HG02840 (cell line): ENCODE results near the gene MTCH1.

Source experiments
- ATAC-seq: cut with Tn5 transposase; IDR thresholded peaks from one replicate; pipeline ENCODE4 v1.9.1; 2021; ENCODE audit warnings: mild to moderate bottlenecking, moderate library complexity, moderate number of reproducible peaks; ENCODE audit not compliant: unreplicated experiment, low FRiP score

MTCH1 gene, protein sequence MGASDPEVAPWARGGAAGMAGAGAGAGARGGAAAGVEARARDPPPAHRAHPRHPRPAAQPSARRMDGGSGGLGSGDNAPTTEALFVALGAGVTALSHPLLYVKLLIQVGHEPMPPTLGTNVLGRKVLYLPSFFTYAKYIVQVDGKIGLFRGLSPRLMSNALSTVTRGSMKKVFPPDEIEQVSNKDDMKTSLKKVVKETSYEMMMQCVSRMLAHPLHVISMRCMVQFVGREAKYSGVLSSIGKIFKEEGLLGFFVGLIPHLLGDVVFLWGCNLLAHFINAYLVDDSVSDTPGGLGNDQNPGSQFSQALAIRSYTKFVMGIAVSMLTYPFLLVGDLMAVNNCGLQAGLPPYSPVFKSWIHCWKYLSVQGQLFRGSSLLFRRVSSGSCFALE

DNA sequence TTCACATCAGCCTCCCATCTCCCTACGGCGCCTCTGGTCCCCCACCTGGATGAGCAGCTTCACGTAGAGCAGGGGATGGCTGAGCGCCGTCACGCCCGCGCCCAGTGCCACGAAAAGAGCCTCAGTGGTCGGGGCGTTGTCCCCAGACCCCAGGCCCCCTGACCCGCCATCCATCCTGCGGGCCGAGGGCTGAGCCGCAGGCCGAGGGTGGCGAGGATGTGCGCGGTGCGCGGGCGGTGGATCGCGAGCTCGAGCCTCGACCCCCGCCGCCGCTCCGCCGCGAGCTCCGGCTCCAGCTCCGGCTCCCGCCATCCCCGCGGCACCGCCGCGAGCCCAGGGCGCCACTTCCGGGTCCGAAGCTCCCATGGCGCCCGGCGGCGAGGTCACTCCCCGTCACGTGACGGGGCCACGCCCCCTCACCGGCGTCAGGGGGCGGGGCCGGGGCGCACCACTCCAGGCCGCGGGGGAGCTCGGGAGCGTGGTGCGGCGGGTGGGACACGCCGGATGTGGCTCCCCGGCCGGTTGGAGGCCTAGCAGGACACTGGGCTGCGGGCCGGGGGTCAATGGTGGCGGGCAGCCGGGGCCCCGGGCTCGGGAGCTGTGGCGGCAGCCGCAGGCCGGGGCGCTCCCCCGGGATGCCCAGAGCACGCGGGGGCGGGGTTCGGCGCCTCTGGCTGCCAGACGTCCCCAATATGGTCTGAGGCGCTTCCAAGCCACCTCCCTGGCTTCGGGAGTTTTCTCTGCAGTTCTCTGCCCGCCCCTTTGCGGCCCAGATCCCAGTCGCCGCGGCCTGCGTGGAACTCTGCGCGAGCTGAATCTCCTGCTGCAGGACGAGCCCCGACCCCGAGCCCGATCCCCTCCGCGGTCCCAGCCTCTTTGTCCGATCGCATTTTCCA, at the start of gene MTCH1:
Gene MTCH1 (minus strand): TSS at position 389 of the 896 bp plus-strand sequence. CDS start 23 bp downstream, at position 366.
- ATAC-seq = peak; percentile 86

- ATAC-seq = no peak
Observed at GRCh38 chr6:37033819-37034795, 48.1 kb upstream of the MTCH1 start.

DNA sequence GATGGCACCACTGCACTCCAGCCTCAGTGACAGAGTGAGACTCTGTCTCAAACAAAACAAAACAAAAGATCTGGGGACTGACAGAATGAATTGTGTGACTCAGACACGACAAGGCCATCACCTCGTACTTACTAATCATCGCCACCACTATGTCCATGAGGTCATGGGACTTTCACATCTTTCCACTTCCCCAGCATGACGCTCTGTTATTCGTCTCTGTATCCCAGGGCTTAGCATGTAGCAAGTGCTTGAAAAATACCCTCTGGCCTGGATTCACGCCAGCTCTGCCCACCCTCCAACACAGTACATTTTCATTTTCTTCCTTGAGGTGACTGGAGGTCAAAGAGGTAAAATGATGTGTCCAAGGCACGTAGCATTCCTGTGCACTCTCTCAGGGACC, 47.3 kb upstream of the MTCH1 start:
- no peak for ATAC-seq

DNA sequence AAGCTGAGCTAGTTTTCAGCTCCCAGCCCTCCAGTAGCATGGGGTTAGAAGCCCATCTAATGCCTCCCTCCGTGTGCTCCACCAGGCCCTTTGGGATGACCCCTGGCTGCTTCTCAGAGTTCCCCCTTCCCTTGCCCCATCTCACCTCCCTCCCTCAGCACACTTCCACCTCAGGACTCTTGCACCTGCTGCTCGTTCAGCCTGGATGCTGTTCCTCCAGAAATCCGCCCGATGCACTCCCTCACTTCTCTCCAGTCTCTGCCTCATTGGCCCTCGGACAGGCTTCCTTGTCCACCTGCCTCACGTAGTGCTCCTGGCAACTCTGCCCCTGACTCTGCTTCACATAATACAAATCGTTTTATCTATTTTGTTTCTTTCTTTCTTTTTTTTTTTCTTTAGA, 46.2 kb upstream of the MTCH1 start:
- ATAC-seq = no peak

GRCh38 chr6:37030599-37030998, 44.6 kb upstream of the MTCH1 start:
- ATAC-seq = no peak

GRCh38 chr6:37029249-37029971, 43.4 kb upstream of the MTCH1 start:
- ATAC-seq = no peak

DNA sequence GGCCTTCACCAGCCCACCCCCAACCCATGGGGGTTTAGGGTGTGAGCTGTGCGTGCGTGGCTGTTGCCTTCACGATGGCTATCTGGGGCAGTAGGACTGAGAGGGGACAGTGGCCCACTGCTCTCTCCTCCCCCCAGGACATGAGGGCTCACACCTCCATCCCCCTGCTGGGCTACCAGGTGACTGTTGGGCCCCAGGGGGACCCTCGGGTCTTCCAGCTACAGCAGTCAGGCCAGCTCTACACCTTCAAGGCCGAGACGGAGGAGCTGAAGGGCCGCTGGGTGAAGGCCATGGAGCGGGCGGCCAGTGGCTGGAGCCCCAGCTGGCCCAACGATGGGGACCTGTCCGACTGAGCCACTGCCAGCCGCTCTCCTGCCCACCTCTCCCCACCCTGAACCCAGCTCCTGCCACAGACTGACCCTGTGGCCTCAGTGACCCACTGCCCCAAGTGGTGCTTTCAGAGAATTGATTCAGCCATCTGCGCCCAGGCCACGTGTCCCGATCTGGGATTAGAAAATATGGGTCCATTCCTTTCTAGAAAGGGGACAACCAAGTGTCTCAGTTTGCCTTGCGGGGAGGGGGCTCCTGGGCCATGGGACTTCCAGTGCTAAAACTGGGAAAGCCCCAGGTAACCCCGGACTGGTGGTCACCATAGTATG, 41.9 kb upstream of the MTCH1 start:
- ATAC-seq = no peak

- no peak for ATAC-seq
Observed at GRCh38 chr6:37027036-37027720, 41.2 kb upstream of the MTCH1 start.

GRCh38 chr6:37025621-37026466, 39.8 kb upstream of the MTCH1 start:
- no peak for ATAC-seq

DNA sequence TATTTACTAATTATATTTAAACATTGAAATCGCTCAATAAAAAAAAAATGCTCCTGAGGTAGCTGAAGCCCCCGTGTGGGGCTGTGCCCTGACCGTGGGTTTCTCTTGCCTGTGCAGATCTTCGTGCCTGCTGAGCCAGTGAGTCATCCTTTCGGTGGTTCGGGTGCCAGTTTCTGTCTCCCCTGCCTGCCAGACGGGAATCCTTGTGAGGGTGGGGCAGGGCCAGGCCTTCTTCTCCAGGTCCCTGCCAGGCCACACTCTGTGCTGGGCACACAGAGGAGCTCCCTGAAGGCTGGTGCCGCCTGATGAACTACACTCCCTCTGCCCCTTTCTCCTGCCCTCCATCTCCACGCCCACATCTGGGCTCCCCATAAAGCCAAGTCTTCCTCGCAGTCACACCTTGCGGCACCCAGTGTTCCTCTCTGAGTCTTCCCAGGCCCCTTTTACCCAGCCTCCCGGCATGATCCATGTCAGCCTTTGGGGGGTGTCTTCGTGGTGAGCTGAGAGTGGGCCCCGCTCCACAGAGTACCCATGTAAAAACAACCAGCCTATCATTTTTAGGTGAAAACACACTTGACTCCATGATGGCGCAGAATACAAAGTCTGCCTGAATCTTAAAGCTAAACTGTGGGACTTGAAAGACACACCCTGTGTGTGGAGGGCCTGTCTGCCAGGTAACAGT, 38.8 kb upstream of the MTCH1 start:
- no peak for ATAC-seq

GRCh38 chr6:37022135-37022863, 36.3 kb upstream of the MTCH1 start:
- ATAC-seq = no peak

- ATAC-seq = no peak
Observed at GRCh38 chr6:37021356-37022129, 35.5 kb upstream of the MTCH1 start.

DNA sequence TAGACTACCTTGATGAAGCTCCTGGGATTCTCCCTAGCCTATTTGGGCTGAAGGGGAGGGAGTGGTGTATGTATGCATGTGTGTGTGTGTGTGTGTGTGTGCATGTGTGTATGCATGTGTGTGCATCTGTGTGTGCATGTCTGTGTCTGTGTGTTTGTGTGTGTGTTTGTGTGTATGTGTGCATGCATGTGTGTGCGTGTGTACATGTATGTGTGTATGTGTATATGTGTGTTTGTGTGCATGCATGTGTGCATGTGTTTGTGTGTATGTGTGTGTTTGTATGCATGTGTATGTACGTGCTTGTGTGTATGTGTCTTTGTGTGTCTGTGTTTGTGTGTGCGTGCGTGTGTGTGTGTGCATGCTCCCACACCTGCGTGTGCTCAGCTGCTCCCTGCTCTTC, 34.8 kb upstream of the MTCH1 start:
- ATAC-seq = no peak

GRCh38 chr6:37020381-37020780, 34.4 kb upstream of the MTCH1 start:
- ATAC-seq = no peak

DNA sequence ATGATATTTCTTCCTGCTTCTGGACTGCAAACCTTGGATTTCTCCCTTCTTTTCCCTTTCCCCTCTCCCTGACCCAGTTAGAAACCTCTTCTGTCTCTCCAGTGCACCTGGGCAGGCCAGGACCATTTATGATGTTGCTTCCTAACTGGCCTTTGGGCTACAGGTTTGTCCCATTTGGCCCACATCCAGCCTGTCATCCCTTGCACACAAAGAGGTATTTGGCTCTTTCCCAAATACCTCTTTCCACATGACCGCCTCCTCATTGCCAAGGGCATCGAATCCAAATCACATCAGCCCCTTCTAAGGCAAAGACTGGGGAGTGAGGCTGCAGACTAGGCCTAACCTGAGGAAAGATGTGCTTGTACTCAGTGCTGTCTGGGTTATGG, 33.1 kb upstream of the MTCH1 start:
- no peak for ATAC-seq
